HG03039 (cell line): ENCODE data around the gene INSL3.

Source experiments
- ATAC-seq: cut with Tn5 transposase; IDR thresholded peaks from one replicate; pipeline ENCODE4 v1.9.1; 2021; ENCODE audit warnings: mild to moderate bottlenecking, moderate library complexity; ENCODE audit not compliant: unreplicated experiment

INSL3 gene

GRCh38 chr19:17821190-17821589 is at the start of gene INSL3:
Gene INSL3, minus strand, starts transcription at chr19:17821519. Its CDS starts 13 bp downstream, at chr19:17821506.
- no peak for ATAC-seq

GRCh38 chr19:17869114-17869608 is 47.8 kb upstream of the INSL3 start:
- ATAC-seq, result no peak

GRCh38 chr19:17868669-17869068 is 47.4 kb upstream of the INSL3 start:
- no peak for ATAC-seq

GRCh38 chr19:17866964-17867486 is 45.7 kb upstream of the INSL3 start:
- ATAC-seq, result no peak

- no peak for ATAC-seq
Observed at GRCh38 chr19:17866312-17866963, 45.1 kb upstream of the INSL3 start.

GRCh38 chr19:17865364-17866311 is 44.3 kb upstream of the INSL3 start:
- no peak for ATAC-seq

- ATAC-seq, result no peak
Observed at GRCh38 chr19:17863520-17864182, 42.3 kb upstream of the INSL3 start.

- no peak for ATAC-seq
Observed at GRCh38 chr19:17862711-17863519, 41.6 kb upstream of the INSL3 start.

- ATAC-seq, result no peak
Observed at GRCh38 chr19:17861542-17862402, 40.5 kb upstream of the INSL3 start.

- no peak for ATAC-seq
Observed at GRCh38 chr19:17860993-17861360, 39.7 kb upstream of the INSL3 start.

- ATAC-seq, result no peak
Observed at GRCh38 chr19:17860331-17860992, 39.1 kb upstream of the INSL3 start.

- ATAC-seq, result peak; percentile 87
Observed at GRCh38 chr19:17859533-17860330, 38.4 kb upstream of the INSL3 start, which contains the start of gene RPL18A. Gene RPL18A, plus strand, starts transcription at chr19:17859910. Its CDS starts 47 bp downstream, at chr19:17859957.

GRCh38 chr19:17855280-17856152 is 34.2 kb upstream of the INSL3 start:
- no peak for ATAC-seq

- no peak for ATAC-seq
Observed at GRCh38 chr19:17854061-17854460, 32.7 kb upstream of the INSL3 start.

GRCh38 chr19:17848595-17849292 is 27.4 kb upstream of the INSL3 start:
- no peak for ATAC-seq
